ENCODE data around the gene HYCC1.
"Not testable (repeated sequence)": the region's sequence is repeated elsewhere in the genome, so short reads cannot be mapped to it uniquely, and the experiment has no call there.

The HYCC1 gene

GRCh38 chr7:22983257-22983855 lies 30.6 kb downstream of the HYCC1 start:
- no peak for DNase-seq (ENCODE audit: low spot score)

- DNase-seq (ENCODE audit: low spot score) = no peak
Observed at GRCh38 chr7:22980422-22980821, 33.5 kb downstream of the HYCC1 start.

GRCh38 chr7:22979861-22980260 lies 34.1 kb downstream of the HYCC1 start:
- DNase-seq (ENCODE audit: low spot score) = no peak

- DNase-seq (ENCODE audit: low spot score) = no peak
Observed at GRCh38 chr7:22979251-22979650, 34.7 kb downstream of the HYCC1 start.

- DNase-seq (ENCODE audit: low spot score) = not testable (repeated sequence)
Observed at GRCh38 chr7:22974636-22975035, 39.3 kb downstream of the HYCC1 start.

GRCh38 chr7:22972207-22972606 lies 41.7 kb downstream of the HYCC1 start:
- no peak for DNase-seq (ENCODE audit: low spot score)

GRCh38 chr7:22969010-22969431 lies 44.9 kb downstream of the HYCC1 start:
- no peak for DNase-seq (ENCODE audit: low spot score)
